GM21619 (cell line): Measurements from ENCODE around the gene ZDHHC11B.
"Not testable (repeated sequence)": the region's sequence is repeated elsewhere in the genome, so short reads cannot be mapped to it uniquely, and the experiment has no call there.

Source experiments
- ATAC-seq: cut with Tn5 transposase; IDR thresholded peaks from one replicate; pipeline ENCODE4 v1.9.1; 2021; ENCODE audit not compliant: unreplicated experiment

ZDHHC11B gene

GRCh38 chr5:771087-771781, 13.3 kb downstream of the ZDHHC11B start:
- ATAC-seq, result not testable (repeated sequence)

GRCh38 chr5:770585-770984, 13.9 kb downstream of the ZDHHC11B start:
- ATAC-seq, result not testable (repeated sequence)

- ATAC-seq, result not testable (repeated sequence)
Observed at GRCh38 chr5:769485-770145, 14.9 kb downstream of the ZDHHC11B start.

GRCh38 chr5:766666-767431, 17.7 kb downstream of the ZDHHC11B start:
- no peak for ATAC-seq

- ATAC-seq, result no peak
Observed at GRCh38 chr5:765948-766631, 18.4 kb downstream of the ZDHHC11B start.

- ATAC-seq, result no peak
Observed at GRCh38 chr5:763998-764781, 20.3 kb downstream of the ZDHHC11B start.

GRCh38 chr5:763397-763796, 21.1 kb downstream of the ZDHHC11B start:
- ATAC-seq, result no peak

- not testable (repeated sequence) for ATAC-seq
Observed at GRCh38 chr5:762996-763395, 21.5 kb downstream of the ZDHHC11B start.

- no peak for ATAC-seq
Observed at GRCh38 chr5:761854-762710, 22.4 kb downstream of the ZDHHC11B start.

- no peak for ATAC-seq
Observed at GRCh38 chr5:761059-761771, 23.3 kb downstream of the ZDHHC11B start.

GRCh38 chr5:760363-761058, 24.0 kb downstream of the ZDHHC11B start:
- no peak for ATAC-seq

GRCh38 chr5:759781-760362, 24.7 kb downstream of the ZDHHC11B start:
- no peak for ATAC-seq

- no peak for ATAC-seq
Observed at GRCh38 chr5:759111-759751, 25.3 kb downstream of the ZDHHC11B start.

- no peak for ATAC-seq
Observed at GRCh38 chr5:758698-759053, 25.9 kb downstream of the ZDHHC11B start.

- ATAC-seq, result no peak
Observed at GRCh38 chr5:757931-758697, 26.4 kb downstream of the ZDHHC11B start.

- no peak for ATAC-seq
Observed at GRCh38 chr5:757346-757930, 27.1 kb downstream of the ZDHHC11B start.
